HG02642 (cell line): ENCODE measurements around the gene PIK3R1.

Experiments
- ATAC-seq: cut with Tn5 transposase; IDR thresholded peaks from one replicate; pipeline ENCODE4 v1.9.1; 2021; ENCODE audit warnings: mild to moderate bottlenecking; ENCODE audit not compliant: unreplicated experiment, poor library complexity

The PIK3R1 gene

DNA sequence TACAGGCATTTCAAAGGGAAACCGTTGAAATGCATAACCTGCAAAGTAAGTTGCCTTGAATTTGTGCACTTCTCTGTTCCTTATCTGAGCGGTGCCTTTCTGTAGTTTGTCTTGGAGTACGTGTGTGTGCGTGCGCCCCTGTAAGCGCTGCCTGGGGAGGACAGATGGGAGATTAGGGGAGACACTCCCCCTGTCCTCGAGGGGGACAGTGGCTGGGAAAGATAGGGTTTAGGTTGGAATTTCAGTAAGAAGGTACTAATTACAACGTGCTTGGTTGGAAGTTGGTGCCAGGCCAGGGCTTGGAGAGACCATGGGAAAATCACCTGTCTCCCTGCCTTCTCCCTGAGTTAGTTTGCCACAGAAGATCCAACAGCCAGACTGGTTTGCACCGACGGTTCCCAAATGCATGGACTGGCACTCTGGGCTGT lies 73.2 kb downstream of the PIK3R1 start:
- peak; percentile 23 for ATAC-seq

- no peak for ATAC-seq
Observed at GRCh38 chr5:68289498-68289897, 73.9 kb downstream of the PIK3R1 start.

DNA sequence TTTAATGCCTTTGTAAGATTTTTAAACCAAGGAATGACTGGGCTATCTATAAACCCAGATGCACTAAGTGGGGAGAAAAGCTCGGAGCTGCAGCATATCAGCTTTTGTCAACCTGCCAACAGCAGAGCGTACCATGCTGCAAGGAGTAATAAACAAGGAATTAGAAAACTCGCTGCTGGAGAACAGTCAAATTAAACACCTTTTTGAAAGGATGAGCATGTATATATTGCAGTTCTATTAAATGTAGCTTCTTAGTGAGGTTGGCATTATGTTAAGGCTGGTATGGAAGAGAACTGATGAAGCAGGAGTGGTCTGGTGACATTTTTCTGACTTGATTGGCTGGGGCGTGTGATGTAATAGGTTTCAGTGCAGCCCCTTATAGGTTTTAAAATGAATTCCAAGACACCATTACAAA lies 74.7 kb downstream of the PIK3R1 start:
- ATAC-seq, result no peak

- no peak for ATAC-seq
Observed at GRCh38 chr5:68290847-68291246, 75.3 kb downstream of the PIK3R1 start.

GRCh38 chr5:68292316-68292715 lies 76.8 kb downstream of the PIK3R1 start:
- ATAC-seq, result no peak

GRCh38 chr5:68295772-68296171 lies 80.2 kb downstream of the PIK3R1 start:
- no peak for ATAC-seq

DNA sequence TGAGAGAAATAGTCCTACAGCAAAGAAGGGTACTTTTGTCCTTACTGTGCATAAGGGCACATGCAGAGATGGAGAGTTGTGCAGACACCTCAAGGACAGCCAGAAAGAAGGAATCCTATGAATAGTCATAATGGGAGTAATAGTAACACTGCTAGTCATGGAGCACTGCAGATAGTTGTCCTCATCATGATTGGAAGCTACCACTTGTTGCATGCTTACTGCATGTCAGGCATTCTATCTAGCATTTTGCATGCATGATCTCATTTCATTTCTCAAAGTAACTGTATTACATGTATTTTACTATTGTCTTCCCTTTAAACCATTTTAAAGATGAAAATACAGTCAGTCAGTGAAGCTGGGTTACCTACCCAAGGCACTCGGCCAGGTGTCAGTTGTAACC lies 81.3 kb downstream of the PIK3R1 start:
- no peak for ATAC-seq

DNA sequence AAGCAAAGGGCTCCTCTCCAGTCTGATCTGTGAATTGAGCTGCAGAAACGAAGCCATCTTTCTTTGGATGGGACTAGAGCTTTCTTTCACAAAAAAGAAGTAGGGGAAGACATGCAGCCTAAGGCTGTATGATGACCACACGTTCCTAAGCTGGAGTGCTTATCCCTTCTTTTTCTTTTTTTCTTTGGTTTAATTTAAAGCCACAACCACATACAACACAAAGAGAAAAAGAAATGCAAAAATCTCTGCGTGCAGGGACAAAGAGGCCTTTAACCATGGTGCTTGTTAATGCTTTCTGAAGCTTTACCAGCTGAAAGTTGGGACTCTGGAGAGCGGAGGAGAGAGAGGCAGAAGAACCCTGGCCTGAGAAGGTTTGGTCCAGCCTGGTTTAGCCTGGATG lies 82.1 kb downstream of the PIK3R1 start:
- no peak for ATAC-seq

GRCh38 chr5:68298479-68298878 lies 82.9 kb downstream of the PIK3R1 start:
- ATAC-seq, result no peak

GRCh38 chr5:68299105-68299504 lies 83.5 kb downstream of the PIK3R1 start:
- no peak for ATAC-seq

GRCh38 chr5:68299575-68299974 lies 84.0 kb downstream of the PIK3R1 start:
- no peak for ATAC-seq

DNA sequence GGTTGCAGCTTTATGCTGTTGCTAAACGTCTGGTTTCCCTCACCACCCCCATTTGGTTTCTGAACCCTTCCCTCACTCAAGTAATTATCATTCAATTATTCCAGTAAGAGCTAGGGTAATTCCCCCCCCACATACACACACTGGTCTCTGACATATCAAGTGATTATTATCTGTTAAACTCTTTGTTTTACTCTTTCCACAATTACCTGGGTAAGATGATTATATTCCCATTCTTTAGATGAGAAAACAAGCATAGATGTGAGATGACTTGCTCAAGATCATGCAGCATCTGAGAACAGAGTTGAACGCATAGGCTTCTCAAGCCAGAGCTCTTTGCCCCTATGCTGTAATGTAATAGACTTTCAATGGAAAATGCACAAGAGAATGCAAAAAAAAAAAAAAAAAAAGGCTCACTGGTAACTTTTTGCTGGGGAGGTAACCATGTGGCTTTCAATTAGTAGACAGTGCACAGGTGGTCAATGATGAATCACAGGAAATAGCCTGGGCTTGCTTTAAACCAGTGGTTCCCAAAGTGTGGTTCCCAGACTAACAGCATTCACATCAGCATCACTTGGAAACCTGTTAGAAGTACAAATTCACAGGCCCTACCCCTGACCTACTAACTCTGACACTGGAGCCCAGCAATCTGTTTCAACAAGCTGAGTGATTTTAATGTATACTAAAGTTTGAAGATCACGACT lies 87.6 kb downstream of the PIK3R1 start:
- ATAC-seq, result peak; percentile 67

- peak; percentile 10 for ATAC-seq
Observed at GRCh38 chr5:68303754-68304420, 88.3 kb downstream of the PIK3R1 start.

- no peak for ATAC-seq
Observed at GRCh38 chr5:68304421-68305052, 89.0 kb downstream of the PIK3R1 start.

GRCh38 chr5:68305223-68305870 lies 89.8 kb downstream of the PIK3R1 start:
- ATAC-seq, result no peak

GRCh38 chr5:68306361-68307014 lies 90.9 kb downstream of the PIK3R1 start:
- no peak for ATAC-seq

GRCh38 chr5:68313336-68313735 lies 97.8 kb downstream of the PIK3R1 start:
- ATAC-seq, result no peak

DNA sequence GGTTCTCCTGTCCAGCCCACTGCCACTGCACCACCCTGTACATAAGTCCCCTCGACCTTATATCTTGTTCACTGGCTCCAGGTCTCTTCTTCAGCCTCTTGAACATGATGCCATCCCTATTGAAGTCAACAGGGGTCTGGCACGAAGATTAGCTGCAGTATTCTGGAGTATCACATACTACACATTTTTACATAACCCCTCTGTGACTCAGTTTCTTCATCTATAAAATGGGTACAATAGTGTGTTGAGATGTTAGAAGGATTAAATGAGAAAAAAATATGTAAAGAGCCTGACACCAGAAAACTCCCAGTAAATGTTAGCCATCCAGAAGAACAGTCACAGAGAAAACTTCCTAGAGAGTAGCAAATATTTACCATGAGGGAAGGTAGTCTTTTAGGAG lies 98.9 kb downstream of the PIK3R1 start:
- no peak for ATAC-seq

DNA sequence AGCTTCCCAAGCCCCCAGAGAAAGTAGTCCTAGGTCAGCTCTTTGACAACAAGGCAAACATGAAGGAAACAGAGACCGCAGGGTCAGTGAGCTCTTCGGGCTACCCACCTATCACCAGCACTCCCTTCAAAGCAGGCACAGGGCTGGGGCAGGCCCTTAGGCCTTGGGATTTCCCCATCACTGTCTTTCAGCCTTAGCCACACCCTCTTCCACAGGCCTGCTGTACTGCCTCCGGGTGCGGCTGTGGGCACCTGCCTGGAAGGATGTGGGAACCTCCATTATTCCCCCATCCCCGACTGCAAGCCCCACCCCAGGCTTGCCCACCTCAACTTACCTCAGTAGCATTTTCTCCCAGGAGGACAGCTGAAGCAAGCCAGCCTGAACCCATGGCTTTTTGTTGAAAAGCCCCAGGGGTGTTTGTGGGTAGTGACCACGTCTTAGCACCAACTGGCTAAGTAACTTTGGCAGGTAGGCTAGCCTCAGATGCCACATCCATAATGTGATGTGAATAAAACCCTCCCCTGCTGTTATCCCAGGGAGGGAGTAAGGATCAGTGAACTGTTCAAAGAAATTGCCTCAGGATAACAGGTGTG lies 100.2 kb downstream of the PIK3R1 start:
- peak; percentile 98 for ATAC-seq

GRCh38 chr5:68316469-68316868 lies 100.9 kb downstream of the PIK3R1 start:
- ATAC-seq, result no peak
